H9 (cell line): Measurements from ENCODE around the gene EIF4E. TPM values are rescaled to one million over a fixed set of nuclear protein-coding genes. Genes with fewer than 3 reads are reported as not detected.
"Not testable (repeated sequence)": the region's sequence is repeated elsewhere in the genome, so short reads cannot be mapped to it uniquely, and the experiment has no call there.

Source experiments
- DNase-seq: peaks from one replicate; pipeline ENCODE4 v3.0.0-alpha.2; 2017
- H2AFZ ChIP-seq: one replicate; pipeline ENCODE4 v1.6.1; 2013; ENCODE audit warnings: mild to moderate bottlenecking, low read length, control low read depth, moderate library complexity
- H2AK5ac ChIP-seq: 2 replicates; pipeline ENCODE4 v1.6.1; 2013; ENCODE audit warnings: low read length, control low read depth, mixed read lengths; ENCODE audit not compliant: insufficient read length
- H2BK120ac ChIP-seq: one replicate; pipeline ENCODE4 v1.6.1; 2013; ENCODE audit warnings: low read depth, mild to moderate bottlenecking, low read length, control low read depth, inconsistent platforms; ENCODE audit not compliant: poor library complexity, severe bottlenecking
- H2BK12ac ChIP-seq: 2 replicates; pipeline ENCODE4 v1.6.1; 2013; ENCODE audit warnings: low read length, control low read depth, mixed read lengths, low read depth; ENCODE audit not compliant: insufficient read length
- H2BK15ac ChIP-seq: 2 replicates; pipeline ENCODE4 v1.6.1; 2013; ENCODE audit warnings: low read depth, low read length, control low read depth
- H2BK20ac ChIP-seq: one replicate; pipeline ENCODE4 v1.6.1; 2013; ENCODE audit warnings: low read depth, mild to moderate bottlenecking, low read length, control low read depth, inconsistent platforms; ENCODE audit not compliant: poor library complexity, severe bottlenecking
- H2BK5ac ChIP-seq: 2 replicates; pipeline ENCODE4 v1.6.1; 2013; ENCODE audit warnings: low read length, control low read depth, mixed read lengths; ENCODE audit not compliant: insufficient read length
- H3K14ac ChIP-seq: 2 replicates; pipeline ENCODE4 v1.6.1; 2013; ENCODE audit warnings: low read length, control low read depth; ENCODE audit not compliant: insufficient read depth
- H3K18ac ChIP-seq: 2 replicates; pipeline ENCODE4 v1.6.1; 2013; ENCODE audit warnings: low read depth, mild to moderate bottlenecking, mixed read lengths, low read length, control low read depth; ENCODE audit not compliant: insufficient read length
- H3K23ac ChIP-seq: 2 replicates; pipeline ENCODE4 v1.6.1; 2013; ENCODE audit warnings: low read length, control low read depth, mixed read lengths, low read depth; ENCODE audit not compliant: insufficient read length
- H3K23me2 ChIP-seq: 2 replicates; pipeline ENCODE4 v1.6.1; 2013; ENCODE audit warnings: low read depth, mild to moderate bottlenecking, mixed read lengths, low read length, control low read depth; ENCODE audit not compliant: insufficient read length, poor library complexity, severe bottlenecking
- H3K27ac ChIP-seq: 2 replicates; pipeline ENCODE4 v1.5.1; 2013; ENCODE audit warnings: low read length, control low read depth, mixed read lengths, low read depth; ENCODE audit not compliant: insufficient read length
- H3K27me3 ChIP-seq: 2 replicates; pipeline ENCODE4 v1.6.1; 2013; ENCODE audit warnings: low read length, control low read depth, inconsistent platforms; ENCODE audit not compliant: insufficient read depth
- H3K4ac ChIP-seq: 2 replicates; pipeline ENCODE4 v1.6.1; 2013; ENCODE audit warnings: low read depth, mild to moderate bottlenecking, control low read depth, inconsistent platforms, low read length, moderate library complexity
- H3K4me1 ChIP-seq: 2 replicates; pipeline ENCODE4 v1.6.1; 2013; ENCODE audit warnings: low read length, control low read depth, inconsistent platforms; ENCODE audit not compliant: insufficient read depth
- H3K4me2 ChIP-seq: 2 replicates; pipeline ENCODE4 v1.6.1; 2013; ENCODE audit warnings: low read length, control low read depth, mixed read lengths; ENCODE audit not compliant: insufficient read length, insufficient read depth
- H3K56ac ChIP-seq: 2 replicates; pipeline ENCODE4 v1.6.1; 2013; ENCODE audit warnings: low read depth, mild to moderate bottlenecking, mixed read lengths, low read length, control low read depth; ENCODE audit not compliant: insufficient read length
- H3K79me1 ChIP-seq: 2 replicates; pipeline ENCODE4 v1.6.1; 2013; ENCODE audit warnings: low read depth, mild to moderate bottlenecking, moderate library complexity, low read length, control low read depth, inconsistent platforms; ENCODE audit not compliant: insufficient read depth, poor library complexity, severe bottlenecking
- H3K79me2 ChIP-seq: 2 replicates; pipeline ENCODE4 v1.6.1; 2013; ENCODE audit warnings: low read length, control low read depth, inconsistent platforms; ENCODE audit not compliant: insufficient read depth
- H3K9ac ChIP-seq: 2 replicates; pipeline ENCODE4 v1.6.1; 2013; ENCODE audit warnings: low read length, control low read depth, mixed read lengths; ENCODE audit not compliant: insufficient read length; ENCODE audit errors: extremely low read depth
- H3K9me3 ChIP-seq: one replicate; pipeline ENCODE4 v1.6.1; 2013; ENCODE audit warnings: low read depth, low read length, inconsistent platforms; ENCODE audit not compliant: control insufficient read depth
- H3T11ph ChIP-seq: one replicate; pipeline ENCODE4 v1.6.1; 2013; ENCODE audit warnings: mild to moderate bottlenecking, low read length, control low read depth, inconsistent platforms
- H4K20me1 ChIP-seq: one replicate; pipeline ENCODE4 v1.6.1; 2013; ENCODE audit not compliant: control insufficient read depth, insufficient read length, insufficient read depth
- H4K5ac ChIP-seq: 2 replicates; pipeline ENCODE4 v1.6.1; 2013; ENCODE audit warnings: low read depth, mild to moderate bottlenecking, mixed read lengths, low read length, control low read depth; ENCODE audit not compliant: insufficient read length
- H4K8ac ChIP-seq: replicated peaks from 2 replicates; pipeline ENCODE4 v1.6.1; 2013; ENCODE audit warnings: low read length, control low read depth, mixed read lengths, low read depth; ENCODE audit not compliant: insufficient read length
- H4K91ac ChIP-seq: 2 replicates; pipeline ENCODE4 v1.6.1; 2013; ENCODE audit warnings: low read depth, mild to moderate bottlenecking, moderate library complexity, mixed read lengths, low read length, control low read depth; ENCODE audit not compliant: insufficient read length
- H3K27ac Mint-ChIP-seq, 3 experiments: 2 replicates in 2 of 3; 3 replicates in 1 of 3; pipeline ENCODE4 v1.8.0; 2020 to 2021; ENCODE audit warnings: mixed read lengths in 3 of 3, mild to moderate bottlenecking in 1 of 3, moderate library complexity in 1 of 3
- H3K27me3 Mint-ChIP-seq: 2 replicates; pipeline ENCODE4 v1.8.0; 2021; ENCODE audit warnings: low read depth, mild to moderate bottlenecking, moderate library complexity, mixed read lengths
- H3K36me3 Mint-ChIP-seq, 3 experiments: 2 replicates in 2 of 3; 3 replicates in 1 of 3; pipeline ENCODE4 v1.8.0; 2020 to 2021; ENCODE audit warnings: low read depth in 3 of 3, mixed read lengths in 3 of 3; ENCODE audit not compliant: insufficient read depth in 1 of 3
- H3K4me1 Mint-ChIP-seq, 2 experiments: 2 replicates each; pipeline ENCODE4 v1.8.0; 2020; ENCODE audit warnings: mixed read lengths in 2 of 2
- H3K4me3 Mint-ChIP-seq, 2 experiments: 2 replicates in 1 of 2; 3 replicates in 1 of 2; pipeline ENCODE4 v1.8.0; 2020 to 2021; ENCODE audit warnings: mild to moderate bottlenecking in 2 of 2, mixed read lengths in 2 of 2, moderate library complexity in 1 of 2
- H3K9me3 Mint-ChIP-seq, 2 experiments: 2 replicates in 1 of 2; 3 replicates in 1 of 2; pipeline ENCODE4 v1.8.0; 2020; ENCODE audit warnings: mild to moderate bottlenecking in 2 of 2, mixed read lengths in 2 of 2, moderate library complexity in 1 of 2
- WGBS: extraction: QIAGEN DNeasy Blood & Tissue Kit; methylation state at CpG from one replicate; pipeline ENCODE4 v1.1.7; 2013; ENCODE audit warnings: missing lambda C conversion rate, low lambda C conversion rate, mixed read lengths; ENCODE audit not compliant: insufficient read length; ENCODE audit errors: extremely low coverage; 5-methylcytosine and 5-hydroxymethylcytosine counted together
- total RNA-seq: library from RNA; stranded (reverse); gene quantifications from 2 replicates; pipeline ENCODE4 v1.2.1, GENCODE V29; 2021
- TF ChIP-seq, protein P1 (sequence below): fragments of 200-600 bp; sonication (generic); conservative IDR thresholded peaks from 3 replicates; pipeline ENCODE4 v1.8.0; 2021; ENCODE audit warnings: antibody characterized with exemption, mild to moderate bottlenecking

Gene EIF4E
- total RNA-seq, 1 experiment from 2014 or later, result 163 TPM

- H3K36me3 Mint-ChIP-seq, result peaks cover 41 to 51% (median 49%) of the 10 kb centered on the region in 3 experiments
- H4K20me1 ChIP-seq, result no peaks in the 10 kb centered on the region
- no peak overlapping the region for H4K5ac ChIP-seq
These were observed 815 bp downstream of the EIF4E start for GRCh38 chr4:98928131-98928504.

DNA sequence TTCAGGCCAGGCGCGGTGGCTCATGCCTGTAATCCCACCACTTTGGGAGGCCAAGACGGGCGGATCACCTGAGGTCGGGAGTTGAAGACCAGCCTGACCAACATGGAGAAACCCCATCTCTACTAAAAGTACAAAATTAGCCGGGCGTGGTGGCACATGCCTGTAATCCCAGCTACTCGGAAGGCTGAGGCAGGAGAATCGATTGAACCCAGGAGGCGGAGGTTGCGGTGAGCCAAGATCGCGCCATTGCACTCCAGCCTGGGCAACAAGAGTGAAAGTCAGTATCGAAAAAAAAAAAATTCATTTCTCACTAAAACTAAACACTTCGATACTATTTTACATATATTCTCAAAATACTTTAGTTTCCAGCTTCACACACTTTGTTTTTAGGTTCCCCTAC is 2.7 kb downstream of the EIF4E start:
- H4K5ac ChIP-seq, H3K14ac ChIP-seq, H3K18ac ChIP-seq, H3K4me2 ChIP-seq, DNase-seq, H3K23me2 ChIP-seq, H4K91ac ChIP-seq, H3K27ac ChIP-seq, H3K23ac ChIP-seq, H3K56ac ChIP-seq, H2BK120ac ChIP-seq, H3K27me3 ChIP-seq, H2AFZ ChIP-seq, H2BK15ac ChIP-seq, H2AK5ac ChIP-seq, H3K79me1 ChIP-seq, H2BK5ac ChIP-seq, H4K8ac ChIP-seq, H3T11ph ChIP-seq, H2BK20ac ChIP-seq, H2BK12ac ChIP-seq, H3K27me3 Mint-ChIP-seq, H3K4ac ChIP-seq, H3K9ac ChIP-seq, H4K20me1 ChIP-seq, H3K4me1 ChIP-seq, H3K27ac Mint-ChIP-seq, H3K9me3 ChIP-seq: not testable (repeated sequence)
- Mint-ChIP-seq H3K9me3 (peaks cover 16% of the 10 kb centered on the region in 2 experiments), H3K4me1 (peaks cover 2 to 15% of the 10 kb centered on the region in 2 experiments), H3K4me3 (0 out of 5 replicates have a peak overlapping the region, but pooled peaks of 1 of the 2 experiments have one; percentile 40), H3K36me3 (peaks cover 38 to 45% (median 44%) of the 10 kb centered on the region in 3 experiments)
- WGBS, result 100% methylated on average over 1 of the region's 15 CpGs
- peaks cover 52% of the 10 kb centered on the region; the same call in 1 of the 2 replicates for H3K79me2 ChIP-seq

More at GRCh38 chr4:98928131-98928504, 815 bp downstream of the EIF4E start:
- Mint-ChIP-seq H3K9me3 (peaks cover 28 to 32% of the 10 kb centered on the region in 2 experiments), H3K4me3 (peak overlapping the region; percentile 98 to 99), H3K4me1 (peaks cover 2 to 15% of the 10 kb centered on the region in 2 experiments), H3K27ac (peak overlapping the region; percentile 98 to 99 (median 99)), H3K27me3 (no peaks in the 10 kb centered on the region)
- H3K4me2 ChIP-seq, result peak overlapping the region; percentile 32
- H3K4ac ChIP-seq, result no peak overlapping the region
- H2BK15ac ChIP-seq, result no peak overlapping the region
- no peak overlapping the region for H2BK120ac ChIP-seq
- peak; percentile 86 for DNase-seq
- H3K79me2 ChIP-seq, result peaks cover 41% of the 10 kb centered on the region; the same call in 1 of the 2 replicates
- no peak overlapping the region for H3T11ph ChIP-seq
- no peak overlapping the region for H2BK5ac ChIP-seq
- H3K9ac ChIP-seq, result peak overlapping the region; percentile 89
- peaks cover 10% of the 10 kb centered on the region for H3K9me3 ChIP-seq
- no peak overlapping the region for H2AFZ ChIP-seq
- H3K18ac ChIP-seq, result peak overlapping the region; percentile 85
- no peak overlapping the region for H2AK5ac ChIP-seq
- TF ChIP-seq, protein P1, sequence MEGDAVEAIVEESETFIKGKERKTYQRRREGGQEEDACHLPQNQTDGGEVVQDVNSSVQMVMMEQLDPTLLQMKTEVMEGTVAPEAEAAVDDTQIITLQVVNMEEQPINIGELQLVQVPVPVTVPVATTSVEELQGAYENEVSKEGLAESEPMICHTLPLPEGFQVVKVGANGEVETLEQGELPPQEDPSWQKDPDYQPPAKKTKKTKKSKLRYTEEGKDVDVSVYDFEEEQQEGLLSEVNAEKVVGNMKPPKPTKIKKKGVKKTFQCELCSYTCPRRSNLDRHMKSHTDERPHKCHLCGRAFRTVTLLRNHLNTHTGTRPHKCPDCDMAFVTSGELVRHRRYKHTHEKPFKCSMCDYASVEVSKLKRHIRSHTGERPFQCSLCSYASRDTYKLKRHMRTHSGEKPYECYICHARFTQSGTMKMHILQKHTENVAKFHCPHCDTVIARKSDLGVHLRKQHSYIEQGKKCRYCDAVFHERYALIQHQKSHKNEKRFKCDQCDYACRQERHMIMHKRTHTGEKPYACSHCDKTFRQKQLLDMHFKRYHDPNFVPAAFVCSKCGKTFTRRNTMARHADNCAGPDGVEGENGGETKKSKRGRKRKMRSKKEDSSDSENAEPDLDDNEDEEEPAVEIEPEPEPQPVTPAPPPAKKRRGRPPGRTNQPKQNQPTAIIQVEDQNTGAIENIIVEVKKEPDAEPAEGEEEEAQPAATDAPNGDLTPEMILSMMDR, result no peak
- no CpG with 5 or more reads among the region's 26 CpGs for WGBS
- no peak overlapping the region for H3K56ac ChIP-seq
- H4K8ac ChIP-seq, result no peak overlapping the region
- H3K14ac ChIP-seq, result peak overlapping the region; percentile 96
- H3K27ac ChIP-seq, result no peak overlapping the region
- no peaks in the 10 kb centered on the region for H3K4me1 ChIP-seq
- H3K79me1 ChIP-seq, result no peaks in the 10 kb centered on the region
- H2BK12ac ChIP-seq, result no peak overlapping the region
- no peak overlapping the region for H4K91ac ChIP-seq
- H3K23ac ChIP-seq, result no peak overlapping the region
- peaks cover 6% of the 10 kb centered on the region for H3K23me2 ChIP-seq
- no peaks in the 10 kb centered on the region for H3K27me3 ChIP-seq
- H2BK20ac ChIP-seq, result no peak overlapping the region
